Parietal lobe (tissue), 2 donors: Measurements from ENCODE around the gene STING1. TPM values are rescaled to one million over a fixed set of nuclear protein-coding genes. Genes with fewer than 3 reads are reported as not detected.

Experiments
- small RNA-seq: library from RNA; depleted of rRNA; stranded (forward); fragments of <200 nt; gene quantifications from one replicate; pipeline ENCODE3, GENCODE V24; 2014; ENCODE audit warnings: low replicate concordance
- total RNA-seq: library from RNA; depleted of rRNA; stranded (reverse); fragments of >200 nt; gene quantifications from one replicate; pipeline ENCODE4 v1.2.3, GENCODE V29; 2014

The STING1 gene
- 2.8 TPM for total RNA-seq

GRCh38 chr5:139482050-139482889, at the start of gene STING1:
Gene STING1 (minus strand): TSS chr5:139482758. CDS start chr5:139481704, 1,054 bp downstream.

GRCh38 chr5:139470821-139471300, 11.7 kb downstream of the STING1 start, which contains the start of gene SMIM33:
Gene SMIM33 (plus strand): TSS chr5:139471004. CDS start chr5:139471122, 118 bp downstream.

GRCh38 chr5:139462586-139463276, 19.8 kb downstream of the STING1 start, which contains the start of gene ECSCR:
Gene ECSCR (minus strand): TSS chr5:139462743. CDS start chr5:139462670, 73 bp downstream.

GRCh38 chr5:139439013-139439903, 43.3 kb downstream of the STING1 start, which contains the start of gene DNAJC18:
Gene DNAJC18 (minus strand): TSS chr5:139439525. CDS start chr5:139439445, 80 bp downstream.

Small RNAs within 50 kb of the gene (small RNA-seq; reads per million reads assigned to genes)
- gene RNU5B-4P: 3.3 reads per million, percentile 85 among the genes with 10 or more reads in this experiment

Other genes with a start within 250 kb of the STING1 start
- gene MATR3, start 189.0 kb downstream of the STING1 start, total RNA-seq: 743 TPM
- gene PAIP2, start 140.9 kb downstream of the STING1 start, total RNA-seq: 98.0 TPM
- not detected for gene SLC23A1, start 99.5 kb downstream of the STING1 start, total RNA-seq
- gene MZB1, start 92.8 kb downstream of the STING1 start, total RNA-seq: not detected
- 0.94 TPM for gene PROB1, start 87.7 kb downstream of the STING1 start, total RNA-seq
- gene SPATA24, start 78.7 kb downstream of the STING1 start, total RNA-seq: 6.6 TPM
- gene DNAJC18, start 43.2 kb downstream of the STING1 start, total RNA-seq: 44.1 TPM
- gene ECSCR, start 20.0 kb downstream of the STING1 start, total RNA-seq: 4.7 TPM
- gene SMIM33, start 11.8 kb downstream of the STING1 start, total RNA-seq: not detected
- 121 TPM for gene UBE2D2, start 78.6 kb upstream of the STING1 start, total RNA-seq
- 41.0 TPM for gene CXXC5, start 165.6 kb upstream of the STING1 start, total RNA-seq